ENCODE data around the gene SEPTIN7. TPM values are rescaled to one million over a fixed set of nuclear protein-coding genes. Genes with fewer than 3 reads are reported as not detected.

The SEPTIN7 gene
- total RNA-seq, 1 experiment from 2014 or later, result 161 TPM

- no peak for TF ChIP-seq PREB (CRISPR knock-in tag; IDR thresholded peaks at IDR 0.05; ENCODE audit: borderline replicate concordance)
- peak; percentile 19; the same call in 1 of the 2 replicates for TF ChIP-seq ZBTB43 (CRISPR knock-in tag; IDR thresholded peaks at IDR 0.05)
- TF ChIP-seq SMAD3 (CRISPR knock-in tag; IDR thresholded peaks at IDR 0.05; ENCODE audit: borderline replicate concordance), result peak; percentile 75; the same call in 1 of the 2 replicates
- TF ChIP-seq ZNF219 (CRISPR knock-in tag; IDR thresholded peaks at IDR 0.05; ENCODE audit: borderline replicate concordance), result no peak
- TF ChIP-seq GABPB1 (CRISPR knock-in tag; IDR thresholded peaks at IDR 0.05), result peak; percentile 55
- TF ChIP-seq ELF4 (CRISPR knock-in tag; IDR thresholded peaks at IDR 0.05; ENCODE audit: low read depth), result no peak
- no peak; the same call in 1 of the 2 replicates for TF ChIP-seq NFYB (CRISPR knock-in tag; conservative IDR thresholded peaks at IDR 0.05; ENCODE audit: low read depth)
- TF ChIP-seq CTCF (IDR thresholded peaks at IDR 0.05), result no peak
- no peak for TF ChIP-seq SOX15 (CRISPR knock-in tag; IDR thresholded peaks at IDR 0.05)
- no peak for TF ChIP-seq E2F4 (CRISPR knock-in tag; IDR thresholded peaks at IDR 0.05; ENCODE audit: borderline replicate concordance, low read depth)
- no peak for TF ChIP-seq MLX (CRISPR knock-in tag; IDR thresholded peaks at IDR 0.05)
- TF ChIP-seq MAX (CRISPR knock-in tag; IDR thresholded peaks at IDR 0.05), result peak; percentile 57; the same call in 1 of the 2 replicates
- no peak for TF ChIP-seq CREB1 (CRISPR knock-in tag; IDR thresholded peaks at IDR 0.05)
- no peak for TF ChIP-seq ZNF425 (CRISPR knock-in tag; conservative IDR thresholded peaks at IDR 0.05)
- TF ChIP-seq AR (CRISPR knock-in tag; IDR thresholded peaks at IDR 0.05), result no peak
- no peak for TF ChIP-seq IRF2 (CRISPR knock-in tag; IDR thresholded peaks at IDR 0.05; ENCODE audit: borderline replicate concordance, low read depth)
- no peak for TF ChIP-seq ZNF671 (CRISPR knock-in tag; IDR thresholded peaks at IDR 0.05)
- no peak for TF ChIP-seq ZNF317 (CRISPR knock-in tag; IDR thresholded peaks at IDR 0.05; ENCODE audit: borderline replicate concordance, low read depth)
- TF ChIP-seq NFE2L1 (CRISPR knock-in tag; IDR thresholded peaks at IDR 0.05), result 0 out of 2 replicates have a peak, but pooled peaks have one; percentile 53
- 0 out of 2 replicates have a peak, but pooled peaks have one; percentile 24 for TF ChIP-seq TEAD1 (CRISPR knock-in tag; IDR thresholded peaks at IDR 0.05)
- TF ChIP-seq ARID4B (CRISPR knock-in tag; IDR thresholded peaks at IDR 0.05; ENCODE audit: borderline replicate concordance), result no peak
- no peak for TF ChIP-seq NR1H2 (CRISPR knock-in tag; IDR thresholded peaks at IDR 0.05)
These were observed at the start of gene SEPTIN7 (continued) for GRCh38 chr7:35800718-35801391.
